Endothelial cell of umbilical vein (primary cell): Measurements from ENCODE around the gene PNKD. TPM values are rescaled to one million over a fixed set of nuclear protein-coding genes. Genes with fewer than 3 reads are reported as not detected.

Experiments used
- BruUV-seq: library from RNA; stranded (reverse); fragments of 400-500 nt; replicated peaks from 2 replicates; lab custom pipeline; 2021; lab: Mats Ljungman, UMichigan
- CTCF ChIA-PET: fragments of 300-600, 350-600 bp; sonication (Branson Sonifier 250); formaldehyde crosslinking; loops from one replicate; lab custom pipeline; 2021; ENCODE audit warnings: antibody characterized with exemption, inconsistent platforms; lab: Charles Lee
- POLR2A ChIA-PET: fragments of 300-600, 350-600 bp; sonication (Branson Sonifier 250); formaldehyde crosslinking; loops from one replicate; lab custom pipeline; 2021; ENCODE audit warnings: antibody characterized with exemption, inconsistent platforms; lab: Charles Lee
- DNase-seq: peaks from one replicate; pipeline ENCODE4 v3.0.0-alpha.2; 2011; ENCODE audit warnings: low read depth, low spot score
- FAIRE-seq: peaks from 2 replicates; lab custom pipeline; 2011; peaks lifted over from hg19 to GRCh38; lab: Jason Lieb, UNC
- H2AFZ ChIP-seq: 2 replicates; pipeline ENCODE4 v1.6.0; 2012; ENCODE audit warnings: low read depth, low read length, control low read depth, inconsistent platforms
- H3K27ac ChIP-seq: 2 replicates; pipeline ENCODE4 v1.5.1; 2011; ENCODE audit warnings: low read depth, mild to moderate bottlenecking, control low read depth, low read length, moderate library complexity; ENCODE audit not compliant: insufficient read depth
- H3K27me3 ChIP-seq, 2 experiments: 2 replicates each; pipeline versions ENCODE4 v1.6.0 to v1.6.1; 2011; ENCODE audit warnings: low read length in 2 of 2, mixed read lengths in 1 of 2; ENCODE audit not compliant: control insufficient read depth in 2 of 2, insufficient read depth in 2 of 2
- H3K36me3 ChIP-seq, 2 experiments: 2 replicates in 1 of 2; 3 replicates in 1 of 2; pipeline ENCODE4 v1.5.1; 2011; ENCODE audit warnings: low read length in 2 of 2, mild to moderate bottlenecking in 1 of 2, moderate library complexity in 1 of 2; ENCODE audit not compliant: control insufficient read depth in 2 of 2, insufficient read depth in 2 of 2; ENCODE audit errors: extremely low read depth in 1 of 2
- H3K4me1 ChIP-seq: 3 replicates; pipeline ENCODE4 v1.5.1; 2011; ENCODE audit warnings: mild to moderate bottlenecking, low read length; ENCODE audit not compliant: control insufficient read depth, insufficient read depth; ENCODE audit errors: extremely low read depth
- H3K4me2 ChIP-seq: 2 replicates; pipeline ENCODE4 v1.6.1; 2011; ENCODE audit warnings: low read length, control low read depth, mixed read lengths; ENCODE audit not compliant: insufficient read depth
- H3K4me3 ChIP-seq, 3 experiments: fragments of 200-600 bp in 1 of 3; sonication (generic), shearing (Covaris generic) in 1 of 3; replicated peaks in 1 of 3; 2 replicates each; pipeline ENCODE4 v1.5.1; 2011 to 2016; ENCODE audit warnings: control low read depth in 3 of 3, low read length in 3 of 3, mild to moderate bottlenecking in 2 of 3, inconsistent platforms in 1 of 3, low read depth in 1 of 3, moderate library complexity in 1 of 3; ENCODE audit not compliant: insufficient read depth in 1 of 3
- H3K79me2 ChIP-seq: 2 replicates; pipeline ENCODE4 v1.6.0; 2012; ENCODE audit warnings: low read length, inconsistent platforms; ENCODE audit not compliant: control insufficient read depth, insufficient read depth
- H3K9ac ChIP-seq: replicated peaks from 2 replicates; pipeline ENCODE3; 2011; ENCODE audit warnings: low read length, control low read depth; ENCODE audit not compliant: insufficient read depth; ENCODE audit errors: extremely low read depth
- H3K9me1 ChIP-seq: replicated peaks from 3 replicates; pipeline ENCODE4 v1.6.0; 2011; ENCODE audit warnings: mild to moderate bottlenecking, low read length; ENCODE audit not compliant: control insufficient read depth, insufficient read depth; ENCODE audit errors: extremely low read depth
- H3K9me3 ChIP-seq: replicated peaks from 2 replicates; pipeline ENCODE4 v1.5.1; 2012; ENCODE audit warnings: low read length, inconsistent platforms; ENCODE audit not compliant: control insufficient read depth, insufficient read depth
- H4K20me1 ChIP-seq: replicated peaks from 2 replicates; pipeline ENCODE3; 2011; ENCODE audit warnings: mild to moderate bottlenecking, low read length; ENCODE audit not compliant: control insufficient read depth, insufficient read depth; ENCODE audit errors: extremely low read depth
- CTCF ChIP-seq, 2 donors: IDR thresholded peaks; 1 replicate in 1 of 2; 2 replicates in 1 of 2; pipeline ENCODE4 v1.5.1; 2011; ENCODE audit warnings: low read length in 2 of 2, mild to moderate bottlenecking in 2 of 2, moderate library complexity in 2 of 2, control low read depth in 1 of 2, inconsistent platforms in 1 of 2, low read depth in 1 of 2; ENCODE audit not compliant: insufficient read depth in 1 of 2; ENCODE audit errors: extremely low read depth in 1 of 2
- EZH2 ChIP-seq: IDR thresholded peaks from 2 replicates; pipeline ENCODE4 v1.6.1; 2012; ENCODE audit warnings: borderline replicate concordance, low read depth, mild to moderate bottlenecking, moderate library complexity, low read length, inconsistent platforms; ENCODE audit not compliant: severe bottlenecking
- GATA2 ChIP-seq: IDR thresholded peaks from 2 replicates; pipeline ENCODE4 v1.7.0; 2011; ENCODE audit warnings: low read depth, mild to moderate bottlenecking, moderate library complexity, mixed read lengths, low read length; ENCODE audit not compliant: insufficient read length, insufficient read depth
- JUN ChIP-seq: IDR thresholded peaks from 2 replicates; pipeline ENCODE4 v1.6.1; 2011; ENCODE audit warnings: borderline replicate concordance, low read depth; ENCODE audit not compliant: insufficient read length, insufficient read depth
- MYC ChIP-seq: IDR thresholded peaks from one replicate; pipeline ENCODE4 v1.6.1; 2011; ENCODE audit warnings: mild to moderate bottlenecking, low read depth, low read length
- POLR2A ChIP-seq: IDR thresholded peaks from 2 replicates; pipeline ENCODE4 v1.6.1; 2012; ENCODE audit warnings: low read depth, mild to moderate bottlenecking, control low read depth, low read length
- dilution Hi-C: fragments of 300-500 bp; cut with MboI; formaldehyde crosslinking; loops from one replicate; pipeline ENCODE4 v1.15.0; 2019; ENCODE audit warnings: low sequenced_read_pairs; ENCODE audit not compliant: extremely low pct_ligation_motif_present
- intact Hi-C: fragments of 100-400 bp; cut with micrococcal nuclease; formaldehyde crosslinking; loops from one replicate; pipeline ENCODE4 v1.10.0; 2022
- polyA plus RNA-seq, 4 experiments: library from polyadenylated mRNA; depleted of rRNA in 3 of 4; stranded (reverse) in 3 of 4; unstranded in 1 of 4; fragments of >200 nt; gene quantifications; 2 replicates each; pipeline versions ENCODE4 v1.2.1 to v1.2.3, GENCODE V29; 2011 to 2012; ENCODE audit warnings: missing spikeins in 1 of 4
- total RNA-seq: library from RNA; stranded (reverse); gene quantifications from 2 replicates; pipeline ENCODE4 v1.2.3, GENCODE V29; 2021
- TF ChIP-seq, protein P1 (sequence below): IDR thresholded peaks from 2 replicates; pipeline ENCODE4 v1.6.1; 2011; ENCODE audit not compliant: insufficient read depth, insufficient read length

The PNKD gene
- total and polyA plus RNA-seq, 2 donors (not counting 3 experiments of a cell fraction or from before 2014, with no cell fraction given) = 56.1 to 88.3 TPM

DNA sequence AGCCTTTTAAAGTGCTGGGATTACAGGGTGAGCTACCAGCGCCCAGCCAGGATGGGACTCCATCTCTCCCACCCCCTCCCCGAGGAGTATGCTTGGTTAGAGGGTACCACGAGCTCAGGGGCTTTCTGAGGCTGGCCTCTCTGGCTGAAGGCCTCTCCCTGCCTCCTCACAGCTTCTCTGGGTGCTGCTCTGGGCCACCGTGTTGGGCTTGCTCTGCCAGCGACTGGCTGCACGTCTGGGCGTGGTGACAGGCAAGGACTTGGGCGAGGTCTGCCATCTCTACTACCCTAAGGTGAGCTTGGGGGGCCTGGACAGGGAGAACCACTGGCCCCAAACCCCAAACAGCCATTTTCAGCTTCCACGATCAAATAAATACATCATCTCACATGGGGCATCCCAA is 114.7 kb downstream of the PNKD start:
- Histone ChIP-seq H3K4me1 (peaks cover 3% of the 10 kb centered on the region), H3K36me3 (no peaks in the 10 kb centered on the region), H4K20me1 (no peaks in the 10 kb centered on the region), H3K9me1 (no peaks in the 10 kb centered on the region), H3K4me2 (no peak overlapping the region), H3K79me2 (no peaks in the 10 kb centered on the region), H3K4me3 (no peak overlapping the region), H3K27ac (no peak overlapping the region), H2AFZ (no peak overlapping the region), H3K9me3 (no peaks in the 10 kb centered on the region), H3K9ac (no peak overlapping the region), H3K27me3 (peaks cover 0 to 7% of the 10 kb centered on the region in 2 experiments)
- ChIA-PET POLR2A (no interaction called here), CTCF (interaction anchor here (0.7 to 3.1 kb wide), 4 partner anchors 11 to 90 kb away, joined by 3 to 13 read pairs (median 5); partner anchors contain the start of gene CATIP)
- FAIRE-seq = no peak
- TF ChIP-seq CTCF (IDR thresholded peaks at IDR 0.05; ENCODE audit: extremely low read depth in 1 of 2, insufficient read depth in 1 of 2, low read depth in 1 of 2, low read length in 2 of 2) (no peak), MYC (no peak), POLR2A (no peak), EZH2 (no peak), GATA2 (no peak), JUN (no peak)
- TF ChIP-seq, protein P1, sequence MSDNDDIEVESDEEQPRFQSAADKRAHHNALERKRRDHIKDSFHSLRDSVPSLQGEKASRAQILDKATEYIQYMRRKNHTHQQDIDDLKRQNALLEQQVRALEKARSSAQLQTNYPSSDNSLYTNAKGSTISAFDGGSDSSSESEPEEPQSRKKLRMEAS = no peak
- BruUV-seq = no TSS peak
- intact Hi-C loops = no loop called here
- DNase-seq = no peak
- dilution Hi-C loops = no loop called here
